HG03460 (cell line): Measurements from ENCODE around the gene CSHL1.
"Not testable (repeated sequence)": the region's sequence is repeated elsewhere in the genome, so short reads cannot be mapped to it uniquely, and the experiment has no call there.

Experiments used
- ATAC-seq: cut with Tn5 transposase; IDR thresholded peaks from one replicate; pipeline ENCODE4 v1.9.1; 2021; ENCODE audit not compliant: unreplicated experiment

Gene CSHL1

DNA sequence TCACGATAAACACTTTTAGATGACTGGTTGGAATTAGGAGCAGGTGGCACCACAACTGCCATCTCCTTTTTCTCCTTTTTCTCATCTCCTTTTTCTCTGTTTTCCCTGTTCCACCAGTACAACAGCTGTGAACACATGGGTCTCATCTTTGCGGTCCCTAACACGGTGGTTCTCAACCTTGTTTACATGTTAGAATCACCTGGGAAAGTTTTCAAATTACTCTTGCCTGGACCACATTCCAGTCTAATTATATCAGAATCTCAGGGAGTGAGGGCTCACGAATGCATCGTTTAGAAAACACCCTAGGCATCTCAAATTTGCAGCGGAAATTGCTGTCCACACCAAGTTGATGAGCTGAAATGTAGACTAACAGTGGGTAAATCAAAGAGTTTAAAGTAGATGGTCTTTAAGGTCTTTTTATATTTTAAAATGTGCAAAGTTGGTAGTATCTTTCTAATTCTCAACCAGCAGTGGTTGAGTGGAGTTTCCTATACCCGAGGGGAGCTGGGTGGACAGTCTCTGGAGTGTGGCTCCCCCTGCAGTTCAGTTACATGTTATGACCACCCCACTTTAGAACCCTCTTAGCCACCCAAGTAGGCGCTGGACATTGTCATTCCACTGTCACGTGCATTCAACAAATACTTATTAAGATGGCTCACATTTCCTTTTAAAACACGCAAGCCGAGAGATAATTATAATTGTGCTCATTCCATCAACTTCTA is 18.6 kb downstream of the CSHL1 start:
- ATAC-seq = not testable (repeated sequence)

DNA sequence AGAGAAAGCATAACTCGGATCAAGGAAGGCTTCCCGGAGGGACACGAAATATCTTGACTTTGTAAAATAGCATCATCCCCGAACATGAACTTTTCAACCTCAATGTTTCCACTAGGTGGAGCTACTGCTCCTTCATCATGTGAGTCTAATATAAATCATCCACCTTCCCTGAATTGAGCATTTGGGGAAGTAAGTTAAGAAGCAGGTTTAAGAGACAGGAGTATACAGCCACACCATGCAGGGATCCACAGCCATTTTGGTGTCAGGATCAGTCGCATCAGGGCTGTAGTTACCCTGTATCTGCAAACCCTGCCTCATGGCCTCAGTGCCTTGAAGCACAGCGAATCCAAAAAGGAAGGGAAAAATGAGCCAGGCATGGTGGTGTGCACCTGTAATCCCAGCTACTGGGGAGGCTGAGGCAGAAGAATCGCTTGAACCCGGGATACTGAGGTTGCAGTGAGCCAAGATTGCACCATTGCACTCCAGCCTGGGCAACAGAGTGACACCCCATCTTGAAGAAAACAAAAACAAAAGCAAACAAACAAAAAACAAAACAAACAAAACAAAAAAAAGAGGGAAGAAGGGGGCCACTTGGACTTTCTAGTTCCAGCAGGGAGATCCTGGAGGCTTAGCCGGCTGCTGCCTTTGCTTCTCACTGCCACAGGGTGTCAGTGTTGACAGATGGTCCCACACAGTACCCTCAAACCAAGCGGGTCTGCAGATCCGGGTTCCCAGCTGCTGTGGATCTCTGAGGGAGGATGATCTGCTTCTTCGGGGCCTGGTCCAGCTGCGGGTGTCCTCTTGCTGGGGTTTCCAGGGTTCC is 21.8 kb downstream of the CSHL1 start:
- ATAC-seq = not testable (repeated sequence)

DNA sequence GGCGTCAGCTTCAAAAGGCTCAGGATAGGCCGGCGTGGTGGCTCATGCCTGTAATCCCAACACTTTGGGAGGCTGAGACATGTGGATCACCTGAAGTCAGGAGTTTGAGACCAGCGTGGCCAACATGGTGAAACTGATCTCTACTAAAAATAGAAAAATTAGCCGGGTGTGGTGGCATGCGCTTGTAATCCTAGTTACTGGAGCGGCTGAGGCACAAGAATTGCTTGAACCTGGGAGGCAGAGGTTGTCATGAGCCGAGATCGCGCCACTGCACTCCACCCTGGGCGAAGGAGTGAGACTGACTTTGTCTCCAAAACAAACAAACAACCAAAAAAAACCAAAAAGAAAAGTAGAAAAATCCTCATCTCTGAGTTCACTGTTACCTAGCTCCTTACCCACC is 25.9 kb downstream of the CSHL1 start:
- ATAC-seq = not testable (repeated sequence)

DNA sequence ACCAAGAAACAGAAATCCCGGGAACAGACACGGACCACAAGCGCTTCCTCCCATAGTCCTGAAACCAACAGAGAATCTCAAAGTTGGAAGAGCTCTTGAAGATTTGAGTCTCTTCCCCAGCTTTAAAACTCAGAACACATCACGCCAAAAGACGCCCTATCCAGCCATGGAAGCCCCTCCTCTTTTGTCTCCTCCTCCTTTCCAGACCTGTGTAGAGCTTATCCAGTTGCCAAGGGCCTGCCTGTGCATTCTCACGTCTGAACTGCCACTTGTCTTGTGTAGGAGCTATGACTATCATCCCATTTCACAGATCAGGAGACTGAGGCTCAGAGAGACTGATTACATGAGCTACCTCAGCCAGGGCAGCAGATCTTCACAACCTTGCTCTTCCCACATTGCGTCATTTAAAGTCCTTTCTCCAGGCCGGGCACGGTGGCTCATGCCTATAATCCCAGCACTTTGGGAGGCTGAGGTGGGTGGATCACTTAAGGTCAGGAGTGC is 28.4 kb downstream of the CSHL1 start:
- ATAC-seq = not testable (repeated sequence)

GRCh38 chr17:63881935-63882601 is 29.0 kb downstream of the CSHL1 start, which contains the start of gene GH2:
TSS of gene GH2 (minus strand) at chr17:63881944. CDS start at chr17:63881801, 143 bp downstream.
- no peak for ATAC-seq

DNA sequence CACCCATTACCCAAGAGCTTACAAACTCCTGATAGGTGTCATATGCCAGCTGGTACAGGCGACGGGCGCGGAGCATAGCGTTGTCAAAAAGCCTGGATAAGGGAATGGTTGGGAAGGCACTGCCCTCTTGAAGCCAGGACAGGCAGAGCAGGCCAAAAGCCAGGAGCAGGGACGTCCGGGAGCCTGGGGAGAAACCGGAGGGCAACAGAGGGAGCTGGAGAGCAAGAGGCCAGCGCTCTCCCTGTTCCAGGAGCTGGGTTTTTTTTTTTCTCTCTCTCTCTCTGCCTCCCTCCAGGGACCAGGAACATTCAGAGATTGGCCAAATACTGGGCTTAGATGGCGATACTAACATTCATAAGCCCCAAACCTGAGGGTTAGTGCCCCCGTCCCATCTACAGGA is 29.7 kb downstream of the CSHL1 start:
- not testable (repeated sequence) for ATAC-seq

DNA sequence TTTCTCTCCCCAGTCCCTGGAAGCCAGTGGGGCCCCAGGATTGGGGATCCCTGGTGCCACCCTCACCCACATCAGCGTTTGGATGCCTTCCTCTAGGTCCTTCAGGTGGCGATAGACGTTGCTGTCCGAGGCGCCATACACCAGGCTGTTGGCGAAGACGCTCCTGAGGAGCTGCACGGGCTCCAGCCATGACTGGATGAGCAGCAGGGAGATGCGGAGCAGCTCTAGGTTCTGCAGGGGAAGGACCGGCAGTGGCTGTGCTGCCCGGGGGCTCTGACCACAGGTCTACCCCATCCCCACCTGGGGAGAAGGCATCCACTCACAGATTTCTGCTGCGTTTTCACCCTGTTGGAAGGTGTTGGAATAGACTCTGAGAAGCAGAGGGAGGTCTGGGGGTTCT is 30.4 kb downstream of the CSHL1 start:
- no peak for ATAC-seq

- ATAC-seq = not testable (repeated sequence)
Measured at GRCh38 chr17:63878413-63878812, 32.6 kb downstream of the CSHL1 start.

GRCh38 chr17:63874693-63875092 is 36.4 kb downstream of the CSHL1 start:
- not testable (repeated sequence) for ATAC-seq

DNA sequence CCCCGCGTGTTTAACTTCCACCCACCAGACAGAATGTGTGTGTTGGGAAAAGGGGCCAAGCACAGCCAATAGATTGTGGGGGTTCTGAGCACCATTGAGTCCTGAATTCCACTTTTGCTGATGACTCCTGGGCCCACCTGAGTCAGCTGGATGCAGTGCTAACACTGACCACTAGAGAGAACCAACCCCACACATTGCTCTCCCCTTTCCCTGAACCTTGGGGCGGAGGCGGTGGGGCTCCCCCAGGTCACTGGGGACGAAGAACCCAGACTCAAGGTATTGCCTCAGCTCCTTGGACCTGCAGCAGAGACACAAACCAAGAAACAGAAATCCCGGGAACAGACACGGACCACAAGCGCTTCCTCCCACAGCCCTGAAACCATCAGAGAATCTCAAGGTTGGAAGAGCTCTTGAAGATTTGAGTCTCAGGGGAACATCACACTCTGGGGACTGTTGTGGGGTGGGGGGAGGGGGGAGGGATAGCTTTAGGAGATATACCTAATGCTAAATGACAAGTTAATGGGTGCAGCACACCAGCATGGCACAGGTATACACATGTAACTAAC is 36.9 kb downstream of the CSHL1 start:
- not testable (repeated sequence) for ATAC-seq

DNA sequence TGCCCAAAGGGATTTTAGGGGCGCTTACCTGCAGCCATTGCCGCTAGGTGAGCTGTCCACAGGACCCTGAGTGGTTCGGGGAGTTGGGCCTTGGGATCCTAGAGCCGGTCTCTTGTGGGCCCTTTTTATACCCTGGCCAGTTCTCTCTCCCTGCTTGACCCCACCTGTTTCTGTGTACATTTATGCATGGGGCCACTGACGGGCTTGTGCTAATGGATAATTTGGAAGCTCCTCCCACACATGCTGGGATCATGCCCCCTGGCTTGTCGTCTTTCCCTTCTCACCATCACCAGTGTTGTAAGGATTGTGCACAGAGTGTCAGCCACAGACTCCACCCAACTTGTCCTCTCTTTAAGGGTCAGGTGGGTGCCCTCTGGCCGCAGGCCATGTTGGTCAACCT is 37.5 kb downstream of the CSHL1 start, which contains the start of gene CSH2:
Gene CSH2, minus strand, starts transcription at position 101 of the 400 bp plus-strand sequence. Its CDS starts 63 bp downstream, at position 38.
- ATAC-seq = not testable (repeated sequence)

GRCh38 chr17:63871646-63872365 is 39.3 kb downstream of the CSHL1 start:
- not testable (repeated sequence) for ATAC-seq

DNA sequence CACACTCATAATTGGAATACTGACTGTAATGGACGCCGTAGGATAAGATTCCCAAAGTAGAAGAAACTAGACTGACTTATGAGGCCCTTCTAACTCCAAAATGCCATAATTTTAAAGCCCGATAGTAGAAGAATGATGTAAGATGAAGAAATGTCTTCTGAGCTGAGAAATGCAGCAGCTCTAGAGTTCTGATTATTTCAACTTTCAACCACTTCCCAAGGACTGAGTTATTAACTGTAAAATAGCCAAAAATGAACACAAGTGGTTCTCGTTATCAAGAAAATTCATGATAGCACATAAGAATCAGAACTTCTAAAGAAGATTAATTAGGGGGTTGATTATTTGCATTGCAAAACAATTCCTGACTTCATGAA is 40.8 kb downstream of the CSHL1 start:
- ATAC-seq = not testable (repeated sequence)

GRCh38 chr17:63869491-63870291 is 41.4 kb downstream of the CSHL1 start:
- ATAC-seq = not testable (repeated sequence)

DNA sequence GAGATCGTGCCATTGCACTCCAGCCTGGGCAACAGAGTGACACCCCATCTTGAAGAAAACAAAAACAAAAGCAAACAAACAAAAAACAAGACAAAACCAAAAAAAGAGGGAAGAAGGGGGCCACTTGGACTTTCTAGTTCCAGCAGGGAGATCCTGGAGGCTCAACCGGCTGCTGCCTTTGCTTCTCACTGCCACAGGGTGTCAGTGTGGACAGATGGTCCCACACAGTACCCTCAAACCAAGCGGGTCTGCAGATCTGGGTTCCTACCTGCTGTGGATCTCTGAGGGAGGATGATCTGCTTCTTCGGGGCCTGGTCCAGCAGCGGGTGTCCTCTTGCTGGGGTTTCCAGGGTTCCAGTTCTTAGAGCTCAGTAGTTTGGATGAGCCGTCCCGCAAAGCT is 44.4 kb downstream of the CSHL1 start:
- not testable (repeated sequence) for ATAC-seq
